HepG2 (cell line): ENCODE data around the gene MAP3K4. TPM values are rescaled to one million over a fixed set of nuclear protein-coding genes. Genes with fewer than 3 reads are reported as not detected.

Experiments used
- ATAC-seq: fragments of 200-7000 bp; cut with Tn5 transposase; 3 replicates; pipeline ENCODE4 v1.9.1; 2020; ENCODE audit warnings: mild to moderate bottlenecking, moderate library complexity
- BruUV-seq: library from RNA; stranded (reverse); fragments of 400-500 nt; replicated peaks from 2 replicates; lab custom pipeline; 2021; lab: Mats Ljungman, UMichigan
- CTCF ChIA-PET: fragments of 300-600 bp; formaldehyde crosslinking; extraction: SDS; loops from one replicate; lab custom pipeline; 2021; ENCODE audit warnings: low total read pairs, inconsistent platforms, low intra/inter-chr PET ratio; lab: Yijun Ruan, JAX
- POLR2A ChIA-PET: fragments of 350-600 bp; sonication (Branson Sonifier 250); formaldehyde crosslinking; loops from one replicate; lab custom pipeline; 2020; ENCODE audit warnings: antibody characterized with exemption, inconsistent platforms; lab: Yijun Ruan, JAX
- DNase-seq: peaks from one replicate; pipeline ENCODE4 v3.0.0-alpha.2; 2015; ENCODE audit warnings: low spot score
- FAIRE-seq: peaks from 3 replicates; lab custom pipeline; 2011; peaks lifted over from hg19 to GRCh38; lab: Jason Lieb, UNC
- H2AFZ ChIP-seq: one replicate; pipeline ENCODE4 v1.6.1; 2011; ENCODE audit warnings: low read length, inconsistent platforms
- H3K27ac ChIP-seq: fragments of 300-600 bp; 3 replicates; pipeline ENCODE4 v1.8.0; 2011; ENCODE audit warnings: mixed run types, mild to moderate bottlenecking, mixed read lengths, low read length, inconsistent platforms; ENCODE audit not compliant: insufficient read depth; ENCODE audit errors: extremely low read length
- H3K27me3 ChIP-seq, 2 experiments: fragments of 200-600 bp in 1 of 2; 2 replicates in 1 of 2; 3 replicates in 1 of 2; pipeline versions ENCODE4 v1.6.0 to v1.8.0; 2011; ENCODE audit warnings: low read length in 2 of 2, mild to moderate bottlenecking in 2 of 2, moderate library complexity in 2 of 2, inconsistent platforms in 1 of 2; ENCODE audit not compliant: insufficient read depth in 2 of 2, control insufficient read depth in 1 of 2
- H3K36me3 ChIP-seq, 2 experiments: fragments of 200-600 bp in 1 of 2; replicated peaks in 1 of 2; 2 replicates in 1 of 2; 3 replicates in 1 of 2; pipeline versions ENCODE4 v1.5.1 to v1.8.0; 2011; ENCODE audit warnings: low read length in 2 of 2, inconsistent platforms in 1 of 2; ENCODE audit not compliant: insufficient read depth in 2 of 2, control insufficient read depth in 1 of 2
- H3K4me1 ChIP-seq: 2 replicates; pipeline ENCODE4 v1.5.1; 2012; ENCODE audit warnings: low read length, inconsistent platforms; ENCODE audit not compliant: insufficient read depth
- H3K4me2 ChIP-seq: 2 replicates; pipeline ENCODE4 v1.6.0; 2011; ENCODE audit warnings: low read depth, low read length, inconsistent platforms
- H3K4me3 ChIP-seq, 3 experiments: fragments of 200-600 bp in 1 of 3; sonication (generic), shearing (Covaris generic) in 1 of 3; replicated peaks in 1 of 3; 2 replicates each; pipeline ENCODE4 v1.5.1; 2011 to 2016; ENCODE audit warnings: low read length in 3 of 3, inconsistent platforms in 2 of 3, low read depth in 2 of 3, mild to moderate bottlenecking in 2 of 3, control low read depth in 1 of 3, mixed read lengths in 1 of 3; ENCODE audit not compliant: insufficient read depth in 1 of 3
- H3K79me2 ChIP-seq: one replicate; pipeline ENCODE4 v1.6.1; 2011; ENCODE audit warnings: low read length, inconsistent platforms; ENCODE audit not compliant: insufficient read depth
- H3K9ac ChIP-seq: 2 replicates; pipeline ENCODE4 v1.6.0; 2011; ENCODE audit warnings: mild to moderate bottlenecking, low read depth, low read length, inconsistent platforms; ENCODE audit not compliant: insufficient read depth
- H3K9me3 ChIP-seq: 2 replicates; pipeline ENCODE4 v1.5.1; 2012; ENCODE audit warnings: mild to moderate bottlenecking, low read length
- H4K20me1 ChIP-seq: 2 replicates; pipeline ENCODE4 v1.6.0; 2011; ENCODE audit warnings: inconsistent platforms, mild to moderate bottlenecking, low read length, moderate library complexity; ENCODE audit not compliant: insufficient read depth
- DNMT3B ChIP-seq: conservative IDR thresholded peaks from 2 replicates; pipeline ENCODE4 v1.6.1; 2016; ENCODE audit warnings: missing biosample characterization, control low read depth
- E2F2 ChIP-seq: sonication (generic); formaldehyde crosslinking; IDR thresholded peaks from 2 replicates; pipeline ENCODE4 v1.4.0; 2020; ENCODE audit warnings: missing genetic modification reagents, borderline replicate concordance
- FLYWCH1 ChIP-seq: sonication (generic); formaldehyde crosslinking; IDR thresholded peaks from 2 replicates; pipeline ENCODE4 v1.8.1; 2023; ENCODE audit warnings: mild to moderate bottlenecking, missing genetic modification reagents
- FOSL2 ChIP-seq: sonication (generic); formaldehyde crosslinking; IDR thresholded peaks from 2 replicates; pipeline ENCODE4 v1.4.0; 2020; ENCODE audit warnings: missing genetic modification reagents
- HDAC2 ChIP-seq: sonication (generic); formaldehyde crosslinking; IDR thresholded peaks from 2 replicates; pipeline ENCODE4 v1.4.0; 2020; ENCODE audit warnings: missing genetic modification reagents
- KLF11 ChIP-seq: IDR thresholded peaks from 2 replicates; pipeline ENCODE4 v1.6.1; 2016; ENCODE audit warnings: missing compliant biosample characterization
- MAFG ChIP-seq: sonication (generic); formaldehyde crosslinking; IDR thresholded peaks from 2 replicates; pipeline ENCODE4 v1.5.1; 2020; ENCODE audit warnings: mild to moderate bottlenecking, missing genetic modification reagents
- NCOA2 ChIP-seq: sonication (generic); formaldehyde crosslinking; IDR thresholded peaks from 2 replicates; pipeline ENCODE4 v1.8.0; 2022; ENCODE audit warnings: inconsistent platforms
- PRDM4 ChIP-seq: sonication (generic); formaldehyde crosslinking; IDR thresholded peaks from 2 replicates; pipeline ENCODE4 v1.9.0; 2021; ENCODE audit warnings: missing genetic modification reagents, borderline replicate concordance
- RORA ChIP-seq: sonication (generic); formaldehyde crosslinking; IDR thresholded peaks from 2 replicates; pipeline ENCODE4 v1.5.0; 2020; ENCODE audit warnings: mild to moderate bottlenecking, missing genetic modification reagents, moderate library complexity
- RXRB ChIP-seq: IDR thresholded peaks from 2 replicates; pipeline ENCODE4 v1.6.1; 2016; ENCODE audit warnings: borderline replicate concordance, missing genetic modification reagents, missing compliant biosample characterization
- ZFP36L1 ChIP-seq: sonication (generic); formaldehyde crosslinking; IDR thresholded peaks from 2 replicates; pipeline ENCODE4 v1.8.0; 2022; ENCODE audit warnings: mild to moderate bottlenecking, missing genetic modification reagents, moderate library complexity
- ZFP90 ChIP-seq: sonication (generic); formaldehyde crosslinking; IDR thresholded peaks from 2 replicates; pipeline ENCODE4 v1.8.0; 2022; ENCODE audit warnings: missing genetic modification reagents, mild to moderate bottlenecking, inconsistent platforms, borderline replicate concordance
- ZNF563 ChIP-seq: sonication (generic); formaldehyde crosslinking; IDR thresholded peaks from 2 replicates; pipeline ENCODE4 v1.8.0; 2022; ENCODE audit warnings: mild to moderate bottlenecking, moderate library complexity, missing genetic modification reagents
- ZSCAN25 ChIP-seq: sonication (generic); formaldehyde crosslinking; IDR thresholded peaks from 2 replicates; pipeline ENCODE4 v1.8.0; 2022; ENCODE audit warnings: mild to moderate bottlenecking, missing genetic modification reagents
- WGBS: methylation state at CpG from one replicate; pipeline ENCODE4 v1.1.6; 2017; ENCODE audit warnings: low lambda C conversion rate; 5-methylcytosine and 5-hydroxymethylcytosine counted together
- in situ Hi-C: cut with HindIII; loops from 2 replicates; pipeline ENCODE4 v1.10.0; 2017; ENCODE audit warnings: low pct_unique_long_range_greater_than_20kb; ENCODE audit not compliant: extremely low pct_ligation_motif_present
- intact Hi-C: fragments of 100-400 bp; cut with micrococcal nuclease; formaldehyde crosslinking; loops from one replicate; pipeline ENCODE4 v1.10.0; 2022; ENCODE audit not compliant: unreplicated experiment
- polyA plus RNA-seq, 8 experiments: library from polyadenylated mRNA; depleted of rRNA in 3 of 8; stranded (reverse) in 7 of 8; unstranded in 1 of 8; fragments of >200 nt; fragmentation: Illumina TruSeq in 4 of 8; extraction: Trizol in 4 of 8; gene quantifications; 2 replicates each; pipeline versions ENCODE4 v1.2.1 to v1.2.3, GENCODE V29; 2011 to 2016; ENCODE audit warnings: low read depth in 4 of 8, missing spikeins in 1 of 8, mixed read lengths in 1 of 8; ENCODE audit not compliant: insufficient read depth in 1 of 8
- total RNA-seq, 5 experiments: library from RNA; depleted of rRNA; stranded (reverse); fragments of >200 nt; fragmentation: Illumina TruSeq; extraction: Trizol; gene quantifications; 2 replicates each; pipeline ENCODE4 v1.2.3, GENCODE V29; 2016; ENCODE audit warnings: low read depth in 1 of 5
- TF ChIP-seq, protein P1 (sequence below), 2 experiments: sonication (generic) in 1 of 2; formaldehyde crosslinking in 1 of 2; IDR thresholded peaks; 2 replicates each; pipeline versions ENCODE4 v1.5.1 to v1.6.1; 2011 to 2020; ENCODE audit warnings: borderline replicate concordance in 1 of 2, low read depth in 1 of 2, low read length in 1 of 2, mild to moderate bottlenecking in 1 of 2, missing genetic modification reagents in 1 of 2, moderate library complexity in 1 of 2
- TF ChIP-seq, protein P2 (sequence below): IDR thresholded peaks from 2 replicates; pipeline ENCODE4 v1.6.1; 2016; ENCODE audit warnings: control low read depth

MAP3K4 gene
- total and polyA plus RNA-seq, 2 of the 13 experiments (the other 11 are each of a cell fraction or from before 2014, with no cell fraction given) = 12.9 to 33.6 TPM

DNA sequence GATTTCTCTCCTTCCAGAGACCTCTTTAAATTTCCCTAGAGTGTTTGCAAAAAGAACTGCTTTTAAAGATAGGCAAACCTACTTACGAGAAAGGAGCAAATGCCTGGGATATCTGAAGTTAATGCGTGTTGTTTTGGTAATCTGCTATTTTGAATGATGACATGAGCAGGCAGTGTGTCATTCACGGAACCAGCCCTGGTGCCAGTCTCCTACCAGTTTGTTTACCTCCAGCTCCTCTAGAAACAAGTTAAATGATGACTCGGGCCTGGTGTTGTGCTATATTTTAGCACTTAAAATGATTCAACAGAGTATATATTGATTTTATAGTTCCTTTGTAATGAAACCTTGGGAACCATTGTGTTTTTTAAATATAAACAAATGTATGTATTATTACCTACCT, 41.1 kb upstream of the MAP3K4 start:
- no peak for FAIRE-seq
- CTCF ChIA-PET = no interaction called here
- H3K27me3 ChIP-seq = peaks cover 0 to 8% of the 10 kb centered on the region in 2 experiments; a peak in 3 of 5 replicates

More for the DNA sequence above, 41.1 kb upstream of the MAP3K4 start:
- Histone ChIP-seq H3K4me2 (no peak overlapping the region), H3K4me1 (no peaks in the 10 kb centered on the region), H3K27ac (no peak overlapping the region), H3K79me2 (no peaks in the 10 kb centered on the region), H3K4me3 (no peak overlapping the region), H3K9me3 (no peaks in the 10 kb centered on the region), H2AFZ (no peak overlapping the region), H3K9ac (no peak overlapping the region), H3K36me3 (no peaks in the 10 kb centered on the region), H4K20me1 (no peaks in the 10 kb centered on the region)
- TF ChIP-seq MAFG (CRISPR knock-in tag) (no peak), ZNF563 (no peak), RORA (CRISPR knock-in tag) (no peak), RXRB (CRISPR knock-in tag) (no peak), FLYWCH1 (CRISPR knock-in tag) (no peak), KLF11 (CRISPR knock-in tag) (no peak), HDAC2 (CRISPR knock-in tag) (no peak), E2F2 (no peak), NCOA2 (CRISPR knock-in tag) (no peak), FOSL2 (CRISPR knock-in tag) (no peak), ZFP90 (CRISPR knock-in tag) (no peak), DNMT3B (CRISPR knock-in tag) (no peak), ZFP36L1 (CRISPR knock-in tag) (no peak), PRDM4 (CRISPR knock-in tag) (no peak), ZSCAN25 (CRISPR knock-in tag) (no peak)
- TF ChIP-seq, protein P1, sequence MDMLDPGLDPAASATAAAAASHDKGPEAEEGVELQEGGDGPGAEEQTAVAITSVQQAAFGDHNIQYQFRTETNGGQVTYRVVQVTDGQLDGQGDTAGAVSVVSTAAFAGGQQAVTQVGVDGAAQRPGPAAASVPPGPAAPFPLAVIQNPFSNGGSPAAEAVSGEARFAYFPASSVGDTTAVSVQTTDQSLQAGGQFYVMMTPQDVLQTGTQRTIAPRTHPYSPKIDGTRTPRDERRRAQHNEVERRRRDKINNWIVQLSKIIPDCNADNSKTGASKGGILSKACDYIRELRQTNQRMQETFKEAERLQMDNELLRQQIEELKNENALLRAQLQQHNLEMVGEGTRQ (IDR thresholded peaks at IDR 0.05; ENCODE audit: low read depth, low read length) = no peak
- TF ChIP-seq, protein P1 (CRISPR knock-in tag; IDR thresholded peaks at IDR 0.05; ENCODE audit: borderline replicate concordance) = no peak
- TF ChIP-seq, protein P2, sequence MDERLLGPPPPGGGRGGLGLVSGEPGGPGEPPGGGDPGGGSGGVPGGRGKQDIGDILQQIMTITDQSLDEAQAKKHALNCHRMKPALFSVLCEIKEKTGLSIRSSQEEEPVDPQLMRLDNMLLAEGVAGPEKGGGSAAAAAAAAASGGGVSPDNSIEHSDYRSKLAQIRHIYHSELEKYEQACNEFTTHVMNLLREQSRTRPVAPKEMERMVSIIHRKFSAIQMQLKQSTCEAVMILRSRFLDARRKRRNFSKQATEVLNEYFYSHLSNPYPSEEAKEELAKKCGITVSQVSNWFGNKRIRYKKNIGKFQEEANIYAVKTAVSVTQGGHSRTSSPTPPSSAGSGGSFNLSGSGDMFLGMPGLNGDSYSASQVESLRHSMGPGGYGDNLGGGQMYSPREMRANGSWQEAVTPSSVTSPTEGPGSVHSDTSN = no peak
- no TSS peak for BruUV-seq
- DNase-seq (no peak), ATAC-seq (no peak)
- WGBS = 14% methylated on average over 4 of the region's 4 CpGs
- POLR2A ChIA-PET = no interaction called here
- in situ Hi-C loops (no loop called here), intact Hi-C loops (no loop called here)
